Measurements from ENCODE around the gene TLK1. TPM values are rescaled to one million over a fixed set of nuclear protein-coding genes. Genes with fewer than 3 reads are reported as not detected.

Gene TLK1
- total RNA-seq, 1 donor from 2014 or later, result 45.7 TPM

- Mint-ChIP-seq H3K36me3 (ENCODE audit: unreplicated experiment) (no peaks in the 10 kb centered on the region), H3K27ac (ENCODE audit: unreplicated experiment) (no peak overlapping the region), H3K4me1 (ENCODE audit: low read depth, unreplicated experiment) (no peaks in the 10 kb centered on the region)
Measured at GRCh38 chr2:170986566-170987258, 174.0 kb downstream of the TLK1 start.

GRCh38 chr2:170985407-170985806, 175.3 kb downstream of the TLK1 start:
- Mint-ChIP-seq H3K4me1 (ENCODE audit: low read depth, unreplicated experiment) (no peaks in the 10 kb centered on the region), H3K9me3 (ENCODE audit: unreplicated experiment) (peaks cover 6% of the 10 kb centered on the region), H3K27me3 (ENCODE audit: unreplicated experiment) (peaks cover 10% of the 10 kb centered on the region), H3K4me3 (ENCODE audit: unreplicated experiment) (no peak overlapping the region), H3K36me3 (ENCODE audit: unreplicated experiment) (no peaks in the 10 kb centered on the region), H3K27ac (ENCODE audit: unreplicated experiment) (no peak overlapping the region)
- no peak for TF ChIP-seq CTCF (IDR thresholded peaks at IDR 0.05; ENCODE audit: partially characterized antibody, unreplicated experiment)
- DNase-seq, result no peak

More at GRCh38 chr2:170986566-170987258, 174.0 kb downstream of the TLK1 start:
- TF ChIP-seq CTCF (IDR thresholded peaks at IDR 0.05; ENCODE audit: partially characterized antibody, unreplicated experiment), result no peak
- peaks cover 4% of the 10 kb centered on the region for H3K27me3 Mint-ChIP-seq (ENCODE audit: unreplicated experiment)
- peaks cover 4% of the 10 kb centered on the region for H3K9me3 Mint-ChIP-seq (ENCODE audit: unreplicated experiment)
- DNase-seq, result no peak
- H3K4me3 Mint-ChIP-seq (ENCODE audit: unreplicated experiment), result no peak overlapping the region

GRCh38 chr2:170984079-170984478, 176.6 kb downstream of the TLK1 start:
- H3K9me3 Mint-ChIP-seq (ENCODE audit: unreplicated experiment), result peaks cover 6% of the 10 kb centered on the region
- DNase-seq, result no peak
- H3K27me3 Mint-ChIP-seq (ENCODE audit: unreplicated experiment), result peaks cover 10% of the 10 kb centered on the region
- no peaks in the 10 kb centered on the region for H3K4me1 Mint-ChIP-seq (ENCODE audit: low read depth, unreplicated experiment)
- TF ChIP-seq CTCF (IDR thresholded peaks at IDR 0.05; ENCODE audit: partially characterized antibody, unreplicated experiment), result no peak
- H3K27ac Mint-ChIP-seq (ENCODE audit: unreplicated experiment), result no peak overlapping the region
- H3K4me3 Mint-ChIP-seq (ENCODE audit: unreplicated experiment), result no peak overlapping the region
- H3K36me3 Mint-ChIP-seq (ENCODE audit: unreplicated experiment), result no peaks in the 10 kb centered on the region

- H3K27me3 Mint-ChIP-seq (ENCODE audit: unreplicated experiment), result peaks cover 6% of the 10 kb centered on the region
- no peak for TF ChIP-seq CTCF (IDR thresholded peaks at IDR 0.05; ENCODE audit: partially characterized antibody, unreplicated experiment)
- H3K36me3 Mint-ChIP-seq (ENCODE audit: unreplicated experiment), result no peaks in the 10 kb centered on the region
- H3K9me3 Mint-ChIP-seq (ENCODE audit: unreplicated experiment), result no peaks in the 10 kb centered on the region
- peaks cover 4% of the 10 kb centered on the region for H3K4me1 Mint-ChIP-seq (ENCODE audit: low read depth, unreplicated experiment)
- no peak for DNase-seq
- no peak overlapping the region for H3K27ac Mint-ChIP-seq (ENCODE audit: unreplicated experiment)
- no peak overlapping the region for H3K4me3 Mint-ChIP-seq (ENCODE audit: unreplicated experiment)
Measured at GRCh38 chr2:170975943-170976270, 184.8 kb downstream of the TLK1 start.

- DNase-seq, result no peak
- TF ChIP-seq CTCF (IDR thresholded peaks at IDR 0.05; ENCODE audit: partially characterized antibody, unreplicated experiment), result no peak
- Mint-ChIP-seq H3K36me3 (ENCODE audit: unreplicated experiment) (no peaks in the 10 kb centered on the region), H3K9me3 (ENCODE audit: unreplicated experiment) (no peaks in the 10 kb centered on the region), H3K27me3 (ENCODE audit: unreplicated experiment) (peaks cover 6% of the 10 kb centered on the region), H3K4me1 (ENCODE audit: low read depth, unreplicated experiment) (peaks cover 4% of the 10 kb centered on the region), H3K4me3 (ENCODE audit: unreplicated experiment) (no peak overlapping the region), H3K27ac (ENCODE audit: unreplicated experiment) (no peak overlapping the region)
Measured at GRCh38 chr2:170975127-170975942, 185.4 kb downstream of the TLK1 start.

All from glutamatergic neuron (in vitro differentiated cells).